NCI-H2029 treated with DMSO at 0.1 percent for 48 hours (cell line): ENCODE data around the gene DENND6A.
"Not testable (repeated sequence)": the region's sequence is repeated elsewhere in the genome, so short reads cannot be mapped to it uniquely, and the experiment has no call there.

ENCODE experiments used
- DNase-seq: peaks from one replicate; lab custom pipeline; 2025; lab: John Stamatoyannopoulos, UW

The DENND6A gene, protein sequence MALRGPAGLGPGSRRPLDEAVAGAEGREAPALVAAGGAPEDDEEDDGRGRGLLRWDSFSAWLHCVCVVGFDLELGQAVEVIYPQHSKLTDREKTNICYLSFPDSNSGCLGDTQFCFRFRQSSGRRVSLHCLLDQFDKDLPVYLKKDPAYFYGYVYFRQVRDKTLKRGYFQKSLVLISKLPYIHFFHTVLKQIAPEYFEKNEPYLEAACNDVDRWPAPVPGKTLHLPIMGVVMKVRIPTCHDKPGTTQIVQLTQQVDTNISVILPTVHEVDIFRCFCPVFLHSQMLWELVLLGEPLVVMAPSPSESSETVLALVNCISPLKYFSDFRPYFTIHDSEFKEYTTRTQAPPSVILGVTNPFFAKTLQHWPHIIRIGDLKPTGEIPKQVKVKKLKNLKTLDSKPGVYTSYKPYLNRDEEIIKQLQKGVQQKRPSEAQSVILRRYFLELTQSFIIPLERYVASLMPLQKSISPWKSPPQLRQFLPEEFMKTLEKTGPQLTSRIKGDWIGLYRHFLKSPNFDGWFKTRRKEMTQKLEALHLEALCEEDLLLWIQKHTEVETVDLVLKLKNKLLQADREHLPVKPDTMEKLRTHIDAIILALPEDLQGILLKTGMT

DNA sequence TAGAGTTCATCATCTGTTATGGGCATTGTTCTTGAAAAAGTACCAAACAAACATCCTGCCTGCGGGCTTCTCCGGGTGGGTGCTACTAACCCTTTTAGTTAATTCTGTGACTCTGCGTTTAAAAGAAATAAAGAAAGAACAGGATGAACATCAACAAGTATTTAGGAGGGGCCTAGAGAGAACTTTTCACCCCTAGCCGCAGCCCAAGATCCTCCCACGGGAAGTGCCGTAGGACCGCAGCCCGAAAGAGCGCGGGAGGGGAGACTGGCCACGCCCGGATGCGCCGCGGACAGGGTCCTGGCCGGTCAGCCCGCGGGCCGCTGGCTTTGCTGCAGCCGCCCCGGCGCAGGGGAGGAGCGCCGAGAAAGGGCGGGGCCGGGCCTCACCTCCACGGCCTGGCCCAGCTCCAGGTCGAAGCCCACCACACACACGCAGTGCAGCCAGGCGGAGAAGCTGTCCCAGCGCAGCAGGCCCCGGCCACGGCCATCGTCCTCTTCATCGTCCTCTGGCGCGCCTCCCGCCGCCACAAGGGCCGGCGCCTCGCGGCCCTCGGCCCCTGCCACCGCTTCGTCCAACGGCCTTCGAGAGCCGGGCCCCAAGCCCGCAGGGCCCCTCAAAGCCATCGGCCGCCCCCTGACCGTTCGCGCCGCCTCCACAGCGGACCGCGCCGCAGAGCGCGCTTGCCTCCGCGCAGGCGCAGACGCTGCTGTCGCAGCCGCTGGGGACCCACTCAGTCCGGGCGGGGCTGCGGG lies at the start of gene DENND6A:
TSS of gene DENND6A (minus strand) at position 682 of the 752 bp plus-strand sequence. CDS start at position 623, 59 bp downstream.
- DNase-seq: no peak

DNA sequence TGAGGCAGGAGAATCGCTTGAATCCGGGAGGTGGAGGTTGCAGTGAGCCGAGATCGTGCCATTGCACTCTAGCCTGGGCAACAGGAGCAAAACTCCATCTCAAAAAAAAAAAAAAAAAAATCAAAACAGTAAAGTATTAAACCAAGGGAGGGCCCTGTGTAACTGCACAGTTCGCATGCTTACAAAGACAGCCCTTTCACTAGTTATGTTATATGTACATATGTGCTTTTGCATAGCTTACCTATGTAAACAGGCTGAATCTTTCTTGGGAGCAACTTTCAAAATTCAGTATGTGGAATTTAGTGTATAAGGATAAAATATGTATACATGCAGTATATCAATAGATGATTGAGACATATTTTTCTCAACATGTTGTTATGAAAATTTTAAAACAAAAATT lies 47.1 kb upstream of the DENND6A start:
- no peak for DNase-seq

DNA sequence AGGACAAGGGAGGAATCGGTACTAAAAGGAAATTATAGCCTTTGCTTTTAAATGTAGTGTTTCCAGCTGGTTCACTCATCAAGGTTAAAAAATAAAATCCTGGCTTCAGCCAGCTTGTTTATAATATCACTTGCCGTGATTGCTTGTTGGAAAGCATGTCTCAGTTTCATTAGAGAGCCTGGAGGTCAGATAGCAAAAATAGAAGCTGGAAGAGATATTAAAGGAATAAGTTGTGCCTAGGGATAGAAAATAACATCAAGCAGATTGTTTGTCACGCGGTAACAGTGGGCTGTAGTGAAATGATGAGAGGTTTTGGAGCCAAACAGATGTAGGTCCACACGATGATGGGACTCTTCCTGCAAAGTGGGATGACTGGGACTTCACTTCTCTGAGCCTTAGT lies 45.5 kb upstream of the DENND6A start:
- DNase-seq: no peak

DNA sequence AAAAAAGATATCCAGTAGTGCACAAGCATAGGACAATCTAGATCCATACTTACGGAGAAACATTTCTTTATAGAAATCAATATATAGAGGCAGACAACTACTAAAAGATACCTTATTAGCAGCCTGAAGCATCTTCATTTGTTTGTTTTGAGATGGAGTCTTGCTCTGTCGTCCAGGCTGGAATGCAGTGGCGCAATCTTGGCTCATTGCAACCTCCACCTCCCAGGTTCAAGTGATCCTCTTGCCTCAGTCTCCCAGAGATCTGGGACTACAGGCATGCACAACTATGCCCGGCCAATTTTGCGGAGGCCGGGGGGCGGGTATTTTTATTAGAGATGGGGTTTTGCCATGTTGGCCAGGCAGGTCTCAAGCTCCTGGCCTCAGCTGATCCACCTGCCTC lies 45.0 kb upstream of the DENND6A start:
- DNase-seq: no peak

DNA sequence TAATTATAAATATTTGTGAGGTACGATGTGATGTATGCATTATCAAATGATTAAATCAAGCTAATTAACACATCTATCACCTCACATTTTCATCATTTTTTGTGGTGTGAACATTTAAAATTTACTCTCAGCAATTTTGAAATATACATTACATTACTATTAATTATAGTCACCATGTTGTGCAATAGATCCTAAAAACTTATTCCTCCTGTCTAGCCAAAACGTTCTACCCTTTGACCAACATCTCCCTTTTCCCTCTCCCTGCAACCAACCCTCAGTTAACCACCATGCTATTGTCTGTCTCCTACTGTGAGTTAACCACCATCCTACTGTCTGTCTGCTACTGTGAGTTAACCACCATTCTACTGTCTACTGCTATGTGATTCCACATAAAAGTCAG lies 42.5 kb upstream of the DENND6A start:
- DNase-seq: no peak

DNA sequence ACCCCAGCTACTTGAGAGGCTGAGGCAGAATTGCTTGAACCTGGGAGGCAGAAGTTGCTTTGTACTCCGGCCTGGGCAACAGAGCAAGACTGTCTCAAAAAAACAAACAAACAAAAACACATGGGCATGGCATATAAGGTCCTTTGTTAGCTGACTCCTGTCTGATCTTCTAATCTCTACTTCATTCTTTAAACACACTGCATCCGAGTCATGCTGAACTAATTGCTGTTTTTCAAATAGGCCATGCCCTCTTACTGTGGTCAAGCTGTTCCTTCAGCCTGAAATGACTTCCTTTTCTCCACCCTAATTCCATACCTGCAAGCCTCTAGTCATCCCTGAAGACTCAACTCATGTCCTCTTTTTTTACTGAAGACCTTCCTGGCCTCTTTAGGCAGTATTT lies 40.9 kb upstream of the DENND6A start:
- no peak for DNase-seq

DNA sequence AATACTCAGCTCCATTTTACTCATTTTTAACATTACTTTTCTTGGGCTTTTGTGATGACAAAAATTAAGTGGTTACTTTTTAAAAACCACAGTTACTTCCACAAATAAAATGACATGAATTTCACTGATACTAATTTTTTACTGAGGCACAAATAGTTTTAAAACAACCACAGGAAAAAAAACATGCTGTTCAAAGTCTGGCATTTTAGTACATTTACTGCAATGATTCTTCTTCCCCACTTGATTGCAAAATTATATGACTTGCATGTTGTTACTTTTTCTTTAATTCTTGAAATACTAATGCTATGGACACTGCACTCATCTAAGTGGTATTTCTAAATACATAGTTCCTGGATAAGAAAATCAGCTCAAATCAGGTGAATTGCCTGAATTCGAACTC lies 38.4 kb upstream of the DENND6A start:
- no peak for DNase-seq

DNA sequence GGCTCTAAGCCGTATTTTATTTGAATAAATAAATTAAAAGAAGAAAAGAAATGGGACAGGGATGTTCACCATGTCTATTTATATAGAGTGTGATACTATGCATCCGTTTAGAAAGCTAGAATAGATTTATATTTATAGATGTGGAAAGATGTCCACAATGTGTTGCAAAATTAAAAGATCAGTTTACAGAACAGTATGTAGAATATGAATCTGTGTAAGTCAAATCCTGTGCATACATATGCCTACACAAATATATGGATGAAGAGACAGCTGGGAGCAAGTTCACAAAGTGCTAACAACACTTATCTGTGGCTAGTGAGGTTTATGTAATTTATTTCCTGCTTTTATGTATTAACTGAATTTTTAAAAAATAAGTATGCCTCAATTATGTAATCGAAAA lies 37.8 kb upstream of the DENND6A start:
- no peak for DNase-seq

DNA sequence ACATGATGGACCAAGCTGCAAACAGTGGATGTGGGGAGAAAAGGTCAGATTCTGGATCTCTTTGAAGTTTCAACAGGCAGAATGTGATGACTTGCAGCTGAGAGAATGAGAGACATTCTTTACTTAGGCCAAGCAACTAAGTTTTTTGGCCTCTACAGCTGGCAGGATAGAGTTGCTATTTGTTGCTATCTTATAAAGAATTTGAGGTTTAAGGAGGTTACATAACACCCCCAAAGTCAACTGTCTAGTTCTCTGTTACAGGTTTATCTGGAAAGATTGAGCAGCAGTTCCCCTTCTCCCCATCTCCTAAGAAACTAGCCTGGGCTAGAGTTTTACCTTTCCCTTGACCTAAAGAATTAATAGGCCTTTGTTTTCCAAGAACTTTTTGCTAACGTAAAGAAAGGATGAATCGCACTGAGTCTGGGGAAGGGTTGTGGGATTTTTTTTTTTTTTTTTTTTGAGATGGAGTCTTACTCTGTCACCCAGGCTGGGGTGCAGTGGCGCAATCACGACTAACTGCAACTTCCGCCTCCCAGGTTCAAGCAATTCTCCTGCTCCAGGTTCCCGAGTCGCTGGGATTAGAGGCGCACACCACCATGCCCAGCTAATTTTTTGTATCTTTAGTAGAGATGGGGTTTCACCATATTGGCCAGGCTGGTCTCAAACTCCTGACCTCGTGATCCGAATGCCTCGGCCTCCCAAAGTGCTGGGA lies 36.6 kb upstream of the DENND6A start:
- no peak for DNase-seq

DNA sequence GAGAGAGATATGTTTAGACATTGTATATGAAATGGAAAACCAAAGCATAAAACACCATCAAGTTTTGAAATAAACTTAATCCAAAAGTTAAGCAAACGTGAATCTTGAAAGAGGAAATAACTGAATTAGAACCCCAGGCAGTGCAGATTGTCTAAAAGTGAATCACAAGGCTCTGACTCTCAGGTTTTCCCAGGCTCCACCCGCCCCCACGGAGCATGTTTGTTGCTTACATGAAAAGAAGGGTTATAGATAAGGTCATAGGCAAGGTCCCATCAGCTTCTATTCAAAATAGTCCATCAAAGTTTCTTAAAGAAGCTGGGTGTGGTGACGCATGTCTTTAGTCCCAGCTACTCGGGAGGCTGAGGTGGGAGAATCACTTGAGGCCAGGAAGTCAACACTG lies 34.2 kb upstream of the DENND6A start:
- no peak for DNase-seq

DNA sequence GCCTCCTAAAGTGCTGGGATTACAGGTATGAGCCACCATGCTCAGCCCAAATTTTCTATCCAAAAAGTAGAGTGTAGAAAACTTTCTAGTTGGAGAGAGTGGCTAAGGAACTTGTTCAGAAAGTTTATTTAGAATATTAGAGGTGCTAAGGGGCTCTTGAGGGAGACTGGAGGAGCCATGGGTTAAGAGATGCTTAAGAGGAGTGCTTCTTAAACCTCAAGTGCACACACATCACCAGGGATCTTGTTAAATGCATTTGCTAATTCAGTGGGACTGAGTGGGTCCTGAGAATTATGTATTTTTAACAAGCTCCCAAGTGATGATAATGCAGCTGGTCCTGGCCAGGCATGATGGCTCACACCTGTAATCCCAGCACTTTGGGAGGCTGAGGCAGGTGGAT lies 33.5 kb upstream of the DENND6A start:
- DNase-seq: no peak

DNA sequence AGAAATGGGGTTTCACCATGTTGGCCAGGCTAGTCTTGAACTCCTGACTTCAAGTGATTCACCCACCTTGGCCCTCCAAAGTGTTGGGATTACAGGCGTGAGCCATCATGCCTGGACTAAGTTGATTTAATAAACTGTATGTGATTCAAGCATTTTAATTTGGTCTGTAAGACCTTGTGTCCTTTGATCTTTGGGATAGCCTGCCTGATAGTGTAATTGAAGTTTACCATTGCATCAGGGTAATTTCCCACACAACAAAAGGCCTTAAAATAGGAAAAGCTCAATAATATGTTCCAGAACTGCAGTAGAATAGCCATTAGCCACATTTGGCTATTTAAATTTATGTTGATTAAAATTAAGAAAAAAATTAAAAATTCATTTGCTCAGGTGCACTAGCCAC lies 25.2 kb upstream of the DENND6A start:
- DNase-seq: no peak

DNA sequence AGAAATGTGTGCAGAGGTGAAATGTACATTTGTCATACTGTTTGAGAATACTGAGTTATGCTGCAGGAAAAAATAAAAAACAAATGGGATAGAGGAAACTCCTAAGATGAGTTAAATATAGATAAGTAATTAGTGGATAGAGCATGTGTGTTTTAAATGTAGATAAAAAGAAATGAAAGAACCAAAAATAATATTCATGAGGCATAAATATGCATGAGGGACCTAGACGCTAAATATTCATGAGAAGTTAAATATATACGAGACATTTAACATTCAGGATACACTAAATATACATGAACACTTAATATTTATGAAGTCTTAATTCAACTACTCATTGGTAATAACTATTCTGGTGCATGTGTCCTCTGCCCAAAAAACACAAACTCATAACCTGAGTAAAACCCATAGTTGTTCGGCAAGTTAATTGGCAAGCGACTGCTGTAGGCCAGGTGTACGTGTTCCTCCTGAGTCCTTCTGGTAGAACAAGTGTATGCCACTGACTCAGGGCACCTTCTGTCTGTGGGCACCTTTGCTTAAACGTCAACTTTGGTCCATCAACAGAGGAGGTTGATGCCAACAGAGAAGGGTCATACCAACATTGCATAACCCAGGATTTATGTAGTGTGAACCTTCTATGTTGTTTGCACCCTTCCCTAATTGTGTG lies 24.5 kb upstream of the DENND6A start:
- DNase-seq: no peak

DNA sequence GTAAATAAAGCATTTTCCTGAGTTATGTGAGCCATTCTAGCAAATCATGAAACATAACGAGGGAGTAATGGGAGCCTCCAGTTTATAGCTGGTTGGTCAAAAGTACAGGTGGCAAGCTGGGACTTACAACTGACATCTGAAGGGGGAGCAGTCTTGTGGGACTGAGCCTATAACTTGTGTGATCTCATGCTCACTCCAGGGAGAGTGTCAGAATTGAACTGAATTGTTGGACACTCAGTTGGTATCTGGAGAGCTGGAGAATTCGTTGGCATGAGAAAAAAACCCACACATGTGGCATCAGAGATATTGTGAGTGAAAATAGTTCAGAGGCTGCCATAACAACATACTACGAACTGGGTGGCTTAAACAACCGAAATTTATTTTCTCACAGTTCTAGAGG lies 22.8 kb upstream of the DENND6A start:
- no peak for DNase-seq

DNA sequence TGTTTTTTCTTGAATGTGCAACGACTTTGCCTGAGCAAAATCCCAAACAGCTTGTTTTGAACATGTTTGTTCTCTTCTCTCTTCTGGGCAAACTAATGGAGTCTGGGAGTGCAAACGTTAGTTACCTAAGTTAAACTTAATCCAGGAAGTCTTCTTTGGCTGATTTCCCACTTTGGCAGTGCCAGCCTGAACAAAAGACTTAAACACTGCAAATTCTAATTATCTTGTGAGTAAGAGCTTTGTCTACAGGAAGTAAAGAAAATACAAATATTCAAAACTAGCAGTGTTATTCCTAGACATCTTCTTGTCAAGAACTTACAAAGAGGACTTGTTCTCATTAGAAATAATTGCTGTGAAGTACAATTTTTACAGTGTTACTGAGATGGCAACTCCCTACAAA lies 16.7 kb upstream of the DENND6A start:
- no peak for DNase-seq

DNA sequence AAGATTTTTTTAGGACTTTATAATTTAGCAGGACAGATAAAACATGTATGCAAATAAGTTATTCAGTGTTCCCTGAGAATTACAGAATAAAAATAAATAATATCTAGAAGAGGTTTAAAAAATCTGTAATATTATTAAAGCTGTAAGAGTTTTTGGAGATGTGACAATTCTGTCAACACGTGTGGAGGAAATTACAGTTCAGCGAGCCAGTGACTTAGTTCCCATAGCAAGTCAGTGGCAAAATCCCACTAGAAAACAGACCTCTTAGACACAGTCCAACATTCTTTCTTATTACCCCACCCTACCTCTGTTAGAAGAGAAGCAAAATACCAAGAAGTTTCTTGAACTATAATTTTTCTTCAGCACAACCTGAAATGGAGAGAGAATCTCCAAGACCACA lies 16.2 kb upstream of the DENND6A start:
- no peak for DNase-seq

DNA sequence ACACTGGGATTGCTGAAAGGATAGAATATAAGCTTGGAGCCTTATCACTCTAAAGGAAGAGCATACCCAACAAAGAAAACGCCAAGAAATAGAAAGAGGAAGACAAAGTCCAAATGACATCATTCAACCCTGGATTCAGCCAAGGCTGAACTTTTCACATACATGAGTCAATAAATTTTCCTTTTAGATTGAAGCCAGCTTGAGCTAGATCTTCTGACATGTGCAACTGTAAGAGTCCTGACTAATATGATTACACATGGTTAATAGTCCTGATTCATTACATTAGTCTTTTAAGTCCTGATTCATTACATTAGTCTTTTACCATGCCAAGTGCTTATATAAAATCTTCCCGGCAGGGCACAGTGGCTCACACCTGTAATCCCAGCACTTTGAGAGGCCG lies 13.6 kb upstream of the DENND6A start:
- no peak for DNase-seq

DNA sequence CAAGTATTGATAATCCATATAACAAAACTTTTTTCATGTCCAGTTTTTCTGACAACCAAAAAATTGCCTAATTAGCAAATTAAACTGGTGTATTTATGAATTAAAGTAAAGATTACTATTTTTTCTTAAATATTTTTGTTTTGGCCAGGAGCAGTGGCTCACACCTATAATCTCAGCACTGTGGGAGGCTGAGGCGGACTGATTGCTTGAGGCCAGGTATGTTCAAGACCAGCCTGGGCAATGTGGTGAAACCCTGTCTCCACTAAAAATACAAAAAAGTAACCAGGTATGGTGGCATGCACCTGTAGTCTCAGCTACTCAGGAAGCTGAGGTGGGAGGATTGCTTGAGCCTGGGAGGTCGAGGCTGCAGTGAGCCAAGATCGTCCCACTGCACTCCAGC lies 12.5 kb upstream of the DENND6A start:
- DNase-seq: not testable (repeated sequence)

DNA sequence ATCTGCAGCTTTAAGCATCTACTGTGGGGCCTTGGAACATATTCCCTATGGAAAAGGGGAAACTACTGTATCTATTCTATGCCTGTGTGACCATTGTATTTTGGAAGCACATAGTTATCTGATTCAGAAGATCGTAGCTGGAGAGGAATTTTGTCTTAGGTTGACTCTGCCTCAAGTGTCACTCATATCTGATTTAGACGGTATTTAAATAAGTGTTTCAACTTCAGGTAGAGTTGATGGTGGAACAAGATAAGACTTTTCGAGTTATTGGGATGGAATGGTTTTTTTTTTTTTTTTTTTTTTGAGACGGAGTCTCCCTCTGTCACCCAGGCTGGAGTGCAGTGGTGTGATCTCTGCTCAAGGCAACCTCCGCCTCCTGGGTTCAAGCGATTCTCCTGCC lies 8.9 kb upstream of the DENND6A start:
- DNase-seq: no peak

DNA sequence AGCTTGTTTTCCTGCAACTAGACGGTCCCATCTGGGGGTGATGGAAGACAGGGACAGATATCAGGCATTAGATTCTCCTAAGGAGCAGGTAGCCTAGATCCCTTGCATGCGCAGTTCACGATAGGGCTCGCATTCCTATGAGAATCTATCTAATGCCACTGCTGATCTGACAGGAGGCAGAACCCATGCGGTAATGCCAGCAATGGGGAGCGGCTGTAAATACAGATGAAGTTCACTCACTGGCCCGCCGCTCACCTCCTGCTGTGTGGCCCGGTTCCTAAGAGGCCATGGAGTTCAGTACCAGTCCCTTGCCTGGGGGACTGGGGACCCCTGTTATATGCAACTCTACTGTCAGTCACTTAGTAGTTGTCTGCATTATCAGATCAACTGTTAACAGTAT lies 7.9 kb upstream of the DENND6A start:
- DNase-seq: no peak

DNA sequence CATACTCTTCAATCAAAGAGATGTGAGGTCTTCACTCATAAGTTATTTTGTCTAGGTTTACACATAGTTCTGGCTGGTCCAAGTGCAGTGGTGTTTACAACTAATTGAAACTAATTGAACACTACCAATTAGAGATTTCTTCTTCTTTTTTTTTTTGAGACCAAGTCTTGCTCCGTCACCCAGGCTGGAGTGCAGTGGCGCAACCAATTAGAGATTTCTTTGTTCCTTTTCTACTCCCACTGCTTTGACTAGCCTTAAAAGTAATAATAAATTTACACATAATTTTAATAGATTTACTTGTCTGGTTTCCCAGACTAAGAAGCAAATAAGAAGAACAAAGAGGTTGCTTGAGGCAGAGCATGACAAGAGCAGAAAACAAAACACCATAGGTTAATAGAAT lies 6.7 kb upstream of the DENND6A start:
- DNase-seq: no peak

DNA sequence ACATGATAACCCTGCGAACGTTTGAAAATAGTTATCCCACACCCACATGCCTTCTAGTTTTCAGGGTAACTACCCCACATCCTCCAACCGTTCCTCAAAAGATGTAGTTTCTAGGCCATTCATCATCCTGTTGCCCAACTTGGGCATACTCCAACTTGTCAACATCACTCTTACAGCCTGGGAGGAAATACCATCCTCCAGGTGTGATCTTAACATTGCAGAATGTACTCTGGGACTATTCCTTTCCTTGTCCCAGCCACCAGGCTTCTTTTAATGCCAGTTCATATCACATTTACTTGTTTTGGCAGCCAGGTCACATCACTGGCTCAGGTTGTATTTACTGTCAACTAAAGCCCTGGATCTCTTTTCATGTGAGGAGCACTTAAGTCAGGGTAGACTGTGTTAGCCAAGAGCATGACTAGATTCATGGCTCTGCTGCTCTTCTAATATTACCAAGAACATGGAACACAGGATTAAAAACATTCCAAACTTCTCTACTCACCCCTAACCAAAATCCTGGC lies 4.0 kb upstream of the DENND6A start:
- peak; percentile 27 for DNase-seq
